GM12878 (cell line): ENCODE data around the gene PTPRN2. TPM values are rescaled to one million over a fixed set of nuclear protein-coding genes. Genes with fewer than 3 reads are reported as not detected.

Source experiments
- ATAC-seq: fragments of 200-7000 bp; cut with Tn5 transposase; 3 replicates; pipeline ENCODE4 v1.9.1; 2020; ENCODE audit warnings: mild to moderate bottlenecking, moderate library complexity
- BruUV-seq: library from RNA; stranded (reverse); fragments of 400-500 nt; replicated peaks from 2 replicates; lab custom pipeline; 2021; lab: Mats Ljungman, UMichigan
- CTCF ChIA-PET: fragments of 300-600 bp; sonication (Branson Sonifier 250); formaldehyde crosslinking; extraction: SDS; loops from one replicate; lab custom pipeline; 2021; ENCODE audit warnings: inconsistent platforms; lab: Yijun Ruan, JAX
- POLR2A ChIA-PET: fragments of 350-600 bp; formaldehyde crosslinking; extraction: SDS; loops from one replicate; lab custom pipeline; 2021; ENCODE audit warnings: inconsistent platforms; lab: Charles Lee
- RAD21 ChIA-PET: fragments of 300-600 bp; sonication (Branson Sonifier 250); formaldehyde crosslinking; loops from one replicate; lab custom pipeline; 2023; ENCODE audit warnings: antibody characterized with exemption; ENCODE audit not compliant: unreplicated experiment; lab: Charles Lee
- SMC1A ChIA-PET: fragments of 300-600 bp; sonication (Branson Sonifier 250); formaldehyde crosslinking; loops from one replicate; lab custom pipeline; 2023; ENCODE audit not compliant: unreplicated experiment, uncharacterized antibody; lab: Charles Lee
- DNase-seq: peaks from one replicate; pipeline ENCODE4 v3.0.0-alpha.2; 2011; ENCODE audit warnings: low read depth, low spot score
- FAIRE-seq: peaks from 3 replicates; lab custom pipeline; 2011; peaks lifted over from hg19 to GRCh38; lab: Jason Lieb, UNC
- H2AFZ ChIP-seq: 2 replicates; pipeline ENCODE4 v1.6.0; 2011; ENCODE audit warnings: low read depth, low read length, control low read depth; ENCODE audit not compliant: control insufficient read depth
- H3K27ac ChIP-seq: 2 replicates; pipeline ENCODE4 v1.5.1; 2011; ENCODE audit warnings: control low read depth; ENCODE audit not compliant: control insufficient read depth, insufficient read depth
- H3K27me3 ChIP-seq, 2 experiments: replicated peaks in 1 of 2; 2 replicates each; pipeline versions ENCODE4 v1.6.0 to v1.6.1; 2011; ENCODE audit warnings: low read length in 1 of 2; ENCODE audit not compliant: control insufficient read depth in 2 of 2, insufficient read depth in 2 of 2
- H3K36me3 ChIP-seq, 2 experiments: 2 replicates each; pipeline ENCODE4 v1.5.1; 2011; ENCODE audit warnings: low read length in 1 of 2; ENCODE audit not compliant: control insufficient read depth in 2 of 2, insufficient read depth in 2 of 2
- H3K4me1 ChIP-seq: 2 replicates; pipeline ENCODE4 v1.6.1; 2011; ENCODE audit warnings: mild to moderate bottlenecking, low read length, moderate library complexity, mixed read lengths; ENCODE audit not compliant: control insufficient read depth, insufficient read depth
- H3K4me2 ChIP-seq: 2 replicates; pipeline ENCODE4 v1.6.0; 2011; ENCODE audit warnings: control low read depth; ENCODE audit not compliant: control insufficient read depth, insufficient read depth
- H3K4me3 ChIP-seq: fragments of 200-600 bp; sonication (generic); 2 replicates; pipeline ENCODE4 v1.5.1; 2016
- H3K79me2 ChIP-seq: 2 replicates; pipeline ENCODE4 v1.6.0; 2011; ENCODE audit warnings: low read length; ENCODE audit not compliant: control insufficient read depth, insufficient read depth
- H3K9ac ChIP-seq: 2 replicates; pipeline ENCODE4 v1.8.0; 2011; ENCODE audit warnings: low read length, control low read depth, mixed read lengths; ENCODE audit not compliant: control insufficient read depth, insufficient read depth
- H3K9me3 ChIP-seq: replicated peaks from 3 replicates; pipeline ENCODE4 v1.5.1; 2011; ENCODE audit warnings: mild to moderate bottlenecking, low read length; ENCODE audit not compliant: control insufficient read depth, insufficient read depth
- H4K20me1 ChIP-seq: 2 replicates; pipeline ENCODE4 v1.6.0; 2011; ENCODE audit not compliant: control insufficient read depth, insufficient read depth
- CEBPZ ChIP-seq: fragments of 150-350 bp; IDR thresholded peaks from 2 replicates; pipeline ENCODE4 v1.6.1; 2016; ENCODE audit warnings: low read depth, low read length
- CHD4 ChIP-seq: fragments of 200-600 bp; sonication (generic); IDR thresholded peaks from 2 replicates; pipeline ENCODE4 v1.6.1; 2016; ENCODE audit warnings: mild to moderate bottlenecking
- FOS ChIP-seq: IDR thresholded peaks from 3 replicates; pipeline ENCODE4 v1.6.1; 2011; ENCODE audit warnings: borderline replicate concordance; ENCODE audit not compliant: insufficient read length; ENCODE audit errors: extremely low read depth
- HCFC1 ChIP-seq: fragments of 150-350 bp; IDR thresholded peaks from 2 replicates; pipeline ENCODE4 v1.6.1; 2014; ENCODE audit warnings: low read length
- LARP7 ChIP-seq: fragments of 450-650 bp; IDR thresholded peaks from 2 replicates; pipeline ENCODE4 v1.6.1; 2017; ENCODE audit warnings: mild to moderate bottlenecking
- NRF1 ChIP-seq: conservative IDR thresholded peaks from 2 replicates; pipeline ENCODE4 v1.6.1; 2011; ENCODE audit warnings: mild to moderate bottlenecking, low read depth, low read length, improper control_type of control experiment
- STAT3 ChIP-seq: IDR thresholded peaks from 2 replicates; pipeline ENCODE4 v1.6.1; 2011; ENCODE audit warnings: low read depth, low read length, improper control_type of control experiment
- ZZZ3 ChIP-seq: IDR thresholded peaks from 2 replicates; pipeline ENCODE4 v1.6.1; 2011; ENCODE audit warnings: low read depth; ENCODE audit not compliant: control insufficient read depth, insufficient read length
- WGBS: methylation state at CpG from one replicate; pipeline ENCODE4 v1.1.6; 2016; ENCODE audit warnings: low lambda C conversion rate; ENCODE audit not compliant: insufficient replicate concordance, insufficient coverage; ENCODE audit errors: missing lambda C conversion rate; 5-methylcytosine and 5-hydroxymethylcytosine counted together
- in situ Hi-C: fragments of 300-500 bp; cut with MboI; formaldehyde crosslinking; loops from 9 replicates; pipeline ENCODE4 v1.14.3; 2018; ENCODE audit warnings: mixed read lengths
- intact Hi-C: fragments of 100-400 bp; cut with micrococcal nuclease; formaldehyde crosslinking; loops from one replicate; pipeline ENCODE4 v1.14.2; 2022; ENCODE audit not compliant: unreplicated experiment
- polyA plus RNA-seq, 11 experiments: library from polyadenylated mRNA; depleted of rRNA in 4 of 11; unstranded in 6 of 11; stranded (reverse) in 5 of 11; fragments of >200 nt; fragmentation: Nextera tagmentation in 4 of 11; fragmentation: Illumina TruSeq in 1 of 11; extraction: Ambion mirVana in 4 of 11; extraction: Trizol in 1 of 11; gene quantifications; 1 replicate in 1 of 11; 2 replicates in 10 of 11; pipeline versions ENCODE4 v1.2.1 to v1.2.3, GENCODE V29; 2011 to 2016; ENCODE audit warnings: inconsistent platforms in 2 of 11, missing spikeins in 2 of 11, low read depth in 1 of 11
- total RNA-seq, 4 experiments: library from RNA; depleted of rRNA in 3 of 4; stranded (reverse); fragments of >200 nt in 3 of 4; fragmentation: Illumina TruSeq in 1 of 4; extraction: Trizol in 1 of 4; gene quantifications; 2 replicates each; pipeline versions ENCODE4 v1.2.1 to v1.2.3, GENCODE V29; 2013 to 2021
- TF ChIP-seq, protein P1 (sequence below): IDR thresholded peaks from 2 replicates; pipeline ENCODE4 v1.6.1; 2012; ENCODE audit warnings: low read depth, low read length, improper control_type of control experiment

PTPRN2 gene
- total and polyA plus RNA-seq, 10 of the 15 experiments (the other 5 are each of a cell fraction or from before 2014, with no cell fraction given), result 5.4 TPM; not detected in 9

DNA sequence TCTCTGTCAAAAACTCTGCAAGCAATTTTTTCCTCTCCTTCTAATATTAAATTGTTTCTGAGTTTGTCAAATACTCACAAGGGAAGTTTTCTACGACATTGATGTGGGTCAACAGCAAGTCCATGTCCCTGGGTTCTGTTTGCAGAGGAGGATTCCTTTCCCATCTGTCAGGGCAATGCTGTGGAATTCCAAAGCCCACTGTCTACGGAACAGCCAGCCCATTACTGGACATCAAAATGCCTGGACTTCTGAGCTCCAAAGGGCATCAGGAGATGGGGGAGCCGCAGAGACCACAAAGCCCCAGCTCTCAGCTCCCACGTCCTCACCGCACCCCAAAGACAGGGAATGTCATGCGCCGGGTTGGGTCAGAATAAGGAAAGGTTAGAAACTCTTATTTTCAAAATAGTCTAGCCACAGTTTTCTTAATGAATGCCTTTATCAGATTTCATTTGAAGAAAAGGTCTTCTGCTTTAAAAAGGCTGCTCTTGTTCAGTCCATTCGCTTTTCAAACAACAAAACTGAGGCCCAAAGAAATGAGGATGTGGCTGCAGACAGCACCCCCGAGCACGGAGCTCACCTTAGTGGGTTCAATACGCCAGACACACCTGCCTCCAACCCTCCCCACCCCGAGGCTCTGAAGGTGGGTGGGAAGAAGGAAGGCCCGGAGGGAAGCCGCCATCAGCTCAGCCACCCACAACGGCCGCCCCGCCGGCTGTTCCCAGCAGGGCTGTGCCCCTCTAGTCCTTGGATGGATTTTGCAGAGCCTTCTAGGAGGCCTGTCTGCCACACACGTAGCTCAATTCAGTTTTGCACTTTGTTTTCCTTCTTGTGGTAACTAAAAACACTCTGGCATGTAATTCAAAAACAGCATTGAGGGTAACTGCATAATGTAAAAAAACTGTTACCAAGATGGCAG lies 44.7 kb downstream of the PTPRN2 start (continued):
- TF ChIP-seq CEBPZ (no peak), HCFC1 (no peak), FOS (no peak), CHD4 (no peak), ZZZ3 (no peak), LARP7 (no peak)
- TF ChIP-seq, all 136 proteins: peak for 0

GRCh38 chr7:158541346-158542010 lies 46.1 kb downstream of the PTPRN2 start:
- ATAC-seq (no peak), FAIRE-seq (no peak), DNase-seq (no peak)
- WGBS, result 5% methylated on average over 13 of the region's 13 CpGs
- in situ Hi-C loops, result no loop called here
- H3K79me2 ChIP-seq, result no peaks in the 10 kb centered on the region
- no TSS peak for BruUV-seq
- SMC1A ChIA-PET, result interaction anchor here (0.9 kb wide), 1 partner anchor 436 kb away, joined by 3 read pairs; no protein-coding TSS in a partner anchor
- CTCF ChIA-PET, result no interaction called here
- no peak overlapping the region for H3K4me2 ChIP-seq
- no peak overlapping the region for H2AFZ ChIP-seq
- POLR2A ChIA-PET, result no interaction called here
- no peaks in the 10 kb centered on the region for H3K4me1 ChIP-seq
- H3K36me3 ChIP-seq, result no peaks in the 10 kb centered on the region
- RAD21 ChIA-PET, result no interaction called here
- no peaks in the 10 kb centered on the region for H4K20me1 ChIP-seq
- TF ChIP-seq, protein P1, sequence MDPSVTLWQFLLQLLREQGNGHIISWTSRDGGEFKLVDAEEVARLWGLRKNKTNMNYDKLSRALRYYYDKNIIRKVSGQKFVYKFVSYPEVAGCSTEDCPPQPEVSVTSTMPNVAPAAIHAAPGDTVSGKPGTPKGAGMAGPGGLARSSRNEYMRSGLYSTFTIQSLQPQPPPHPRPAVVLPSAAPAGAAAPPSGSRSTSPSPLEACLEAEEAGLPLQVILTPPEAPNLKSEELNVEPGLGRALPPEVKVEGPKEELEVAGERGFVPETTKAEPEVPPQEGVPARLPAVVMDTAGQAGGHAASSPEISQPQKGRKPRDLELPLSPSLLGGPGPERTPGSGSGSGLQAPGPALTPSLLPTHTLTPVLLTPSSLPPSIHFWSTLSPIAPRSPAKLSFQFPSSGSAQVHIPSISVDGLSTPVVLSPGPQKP, result no peak
- TF ChIP-seq STAT3 (no peak), NRF1 (0 out of 2 replicates have a peak, but pooled peaks have one; percentile 7)
- H3K9me3 ChIP-seq, result no peaks in the 10 kb centered on the region; the same call in 2 of the 3 replicates
- H3K27me3 ChIP-seq, result no peaks in the 10 kb centered on the region
- H3K4me3 ChIP-seq, result no peak overlapping the region
- intact Hi-C loops, result no loop called here
- H3K9ac ChIP-seq, result no peak overlapping the region
- no peak overlapping the region for H3K27ac ChIP-seq
